ENCODE results near the gene SLC25A12. TPM values are rescaled to one million over a fixed set of nuclear protein-coding genes. Genes with fewer than 3 reads are reported as not detected.

Gene SLC25A12
- polyA plus RNA-seq, 1 donor from 2014 or later = 122 TPM

- H3K79me2 ChIP-seq (replicated peaks; ENCODE audit: insufficient read depth, low read length) = no peaks in the 10 kb centered on the region
- H3K27me3 ChIP-seq (ENCODE audit: insufficient read depth, low read depth, low read length) = no peaks in the 10 kb centered on the region
- TF ChIP-seq POLR2AphosphoS5 (IDR thresholded peaks at IDR 0.05) = no peak
- no peak for TF ChIP-seq REST (IDR thresholded peaks at IDR 0.05; ENCODE audit: borderline replicate concordance)
- no peak for TF ChIP-seq EP300 (conservative IDR thresholded peaks at IDR 0.05; ENCODE audit: poor library complexity, severe bottlenecking)
- no peak for TF ChIP-seq SMC3 (conservative IDR thresholded peaks at IDR 0.05; ENCODE audit: poor library complexity)
- TF ChIP-seq MXI1 (conservative IDR thresholded peaks at IDR 0.05; ENCODE audit: poor library complexity, severe bottlenecking) = no peak
- no peak for TF ChIP-seq CTCF (IDR thresholded peaks at IDR 0.05; ENCODE audit: poor library complexity, severe bottlenecking)
- TF ChIP-seq EZH2 (IDR thresholded peaks at IDR 0.05; ENCODE audit: borderline replicate concordance, insufficient read depth, low read length, poor library complexity, severe bottlenecking) = no peak
- no peak for TF ChIP-seq TAF1 (IDR thresholded peaks at IDR 0.05; ENCODE audit: low read depth)
- no peak overlapping the region for H3K27ac ChIP-seq (ENCODE audit: low read length)
- no peak overlapping the region for H3K4me2 ChIP-seq (ENCODE audit: low read length)
- H3K9ac ChIP-seq (ENCODE audit: low read length) = no peak overlapping the region
- H2AFZ ChIP-seq (ENCODE audit: low read depth, low read length) = no peak overlapping the region
- no peaks in the 10 kb centered on the region for H3K36me3 ChIP-seq (ENCODE audit: insufficient read depth, low read length)
- no peaks in the 10 kb centered on the region for H3K9me3 ChIP-seq (ENCODE audit: low read length)
- no peak overlapping the region for H3K4me3 ChIP-seq (ENCODE audit: low read length)
- no peaks in the 10 kb centered on the region for H4K20me1 ChIP-seq (ENCODE audit: insufficient read depth)
- no peaks in the 10 kb centered on the region for H3K9me2 ChIP-seq (ENCODE audit: insufficient read depth, low read length)
- no peaks in the 10 kb centered on the region for H3F3A ChIP-seq (ENCODE audit: insufficient read depth, low read length, poor library complexity, severe bottlenecking)
Observed at GRCh38 chr2:171847627-171848026, 46.4 kb downstream of the SLC25A12 start.

GRCh38 chr2:171846894-171847293 is 47.1 kb downstream of the SLC25A12 start:
- Histone ChIP-seq H3K9ac (ENCODE audit: low read length) (no peak overlapping the region), H3K79me2 (replicated peaks; ENCODE audit: insufficient read depth, low read length) (no peaks in the 10 kb centered on the region), H3K4me2 (ENCODE audit: low read length) (no peak overlapping the region), H4K20me1 (ENCODE audit: insufficient read depth) (no peaks in the 10 kb centered on the region), H3K27me3 (ENCODE audit: insufficient read depth, low read depth, low read length) (no peaks in the 10 kb centered on the region), H3F3A (ENCODE audit: insufficient read depth, low read length, poor library complexity, severe bottlenecking) (no peaks in the 10 kb centered on the region), H3K36me3 (ENCODE audit: insufficient read depth, low read length) (peaks cover under 1% of the 10 kb centered on the region), H3K4me3 (ENCODE audit: low read length) (no peak overlapping the region), H3K27ac (ENCODE audit: low read length) (no peak overlapping the region), H3K9me2 (ENCODE audit: insufficient read depth, low read length) (no peaks in the 10 kb centered on the region), H3K9me3 (ENCODE audit: low read length) (no peaks in the 10 kb centered on the region), H2AFZ (ENCODE audit: low read depth, low read length) (no peak overlapping the region)
- TF ChIP-seq CTCF (IDR thresholded peaks at IDR 0.05; ENCODE audit: poor library complexity, severe bottlenecking) (no peak), EZH2 (IDR thresholded peaks at IDR 0.05; ENCODE audit: borderline replicate concordance, insufficient read depth, low read length, poor library complexity, severe bottlenecking) (no peak), MXI1 (conservative IDR thresholded peaks at IDR 0.05; ENCODE audit: poor library complexity, severe bottlenecking) (no peak), EP300 (conservative IDR thresholded peaks at IDR 0.05; ENCODE audit: poor library complexity, severe bottlenecking) (no peak), SMC3 (conservative IDR thresholded peaks at IDR 0.05; ENCODE audit: poor library complexity) (no peak), POLR2AphosphoS5 (IDR thresholded peaks at IDR 0.05) (no peak), REST (IDR thresholded peaks at IDR 0.05; ENCODE audit: borderline replicate concordance) (no peak), RAD21 (conservative IDR thresholded peaks at IDR 0.05) (no peak), TAF1 (IDR thresholded peaks at IDR 0.05; ENCODE audit: low read depth) (no peak)

Measured in neural cell (in vitro differentiated cells).